GM19351 (cell line): ENCODE measurements around the gene TMEM212.

Source experiments
- ATAC-seq: cut with Tn5 transposase; IDR thresholded peaks from one replicate; pipeline ENCODE4 v1.9.1; 2021; ENCODE audit warnings: mild to moderate bottlenecking, moderate library complexity; ENCODE audit not compliant: unreplicated experiment

TMEM212 gene

GRCh38 chr3:171833789-171834460 is 9.2 kb upstream of the TMEM212 start:
- peak; percentile 85 for ATAC-seq

GRCh38 chr3:171834461-171834801 is 8.7 kb upstream of the TMEM212 start:
- ATAC-seq: no peak

DNA sequence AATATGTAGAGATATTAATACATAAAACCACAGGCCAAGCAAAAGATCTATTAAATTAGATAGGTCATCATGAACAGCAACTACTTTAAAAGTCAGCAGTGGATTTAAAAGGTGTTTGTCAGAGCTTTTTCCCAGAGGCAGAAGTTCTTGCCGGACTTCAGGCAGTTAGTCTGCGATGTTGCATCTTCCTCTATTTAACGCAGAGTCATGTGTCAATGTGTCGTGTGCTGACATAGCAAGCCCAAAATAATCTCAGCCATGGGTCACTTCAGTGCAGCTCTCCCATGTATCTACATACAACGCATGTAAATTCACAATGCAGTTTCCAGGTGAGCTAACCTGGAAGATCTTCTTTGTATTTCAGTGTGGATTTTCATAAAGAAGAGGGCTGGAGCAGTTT is 8.0 kb upstream of the TMEM212 start:
- ATAC-seq: no peak

DNA sequence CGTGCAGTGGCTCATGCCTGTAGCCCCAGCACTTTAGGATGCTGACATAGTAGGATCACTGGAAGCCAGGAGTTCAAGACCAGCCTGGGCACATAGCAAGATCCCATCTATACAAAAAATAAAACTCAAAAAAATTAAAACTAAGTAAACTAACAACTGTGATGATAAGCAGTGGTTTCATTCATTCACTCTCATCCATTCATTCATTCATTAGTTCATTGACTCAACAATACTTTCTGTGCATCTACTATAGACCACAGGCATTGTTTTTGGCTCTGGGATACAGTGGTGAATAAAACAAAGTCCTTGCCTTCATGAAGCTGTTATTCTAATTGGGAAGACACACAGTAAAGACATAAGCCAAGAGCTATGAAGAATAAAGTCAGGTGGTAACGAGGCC is 7.5 kb upstream of the TMEM212 start:
- no peak for ATAC-seq

- ATAC-seq: no peak
Observed at GRCh38 chr3:171836855-171837254, 6.3 kb upstream of the TMEM212 start.

DNA sequence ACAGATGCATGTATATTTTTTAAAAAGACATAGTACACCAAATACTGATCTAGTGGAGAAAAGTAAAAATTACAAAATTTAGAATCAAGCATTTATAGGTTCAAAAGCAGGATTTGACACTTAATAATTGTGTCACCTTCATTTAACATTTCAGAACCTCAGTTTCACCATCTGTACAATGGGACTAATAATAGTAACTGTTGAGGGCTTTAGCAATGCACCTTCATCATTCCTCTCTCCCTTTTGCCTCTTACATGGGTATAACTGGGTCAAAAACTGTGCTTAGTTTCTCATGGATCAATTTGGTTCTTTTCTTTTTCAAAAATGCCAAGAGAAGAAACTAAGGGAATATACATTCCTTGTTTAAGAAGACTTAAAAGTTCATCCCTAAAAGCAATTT is 5.5 kb upstream of the TMEM212 start:
- no peak for ATAC-seq

GRCh38 chr3:171838218-171838720 is 4.9 kb upstream of the TMEM212 start:
- no peak for ATAC-seq

- no peak for ATAC-seq
Observed at GRCh38 chr3:171839270-171839669, 3.9 kb upstream of the TMEM212 start.

DNA sequence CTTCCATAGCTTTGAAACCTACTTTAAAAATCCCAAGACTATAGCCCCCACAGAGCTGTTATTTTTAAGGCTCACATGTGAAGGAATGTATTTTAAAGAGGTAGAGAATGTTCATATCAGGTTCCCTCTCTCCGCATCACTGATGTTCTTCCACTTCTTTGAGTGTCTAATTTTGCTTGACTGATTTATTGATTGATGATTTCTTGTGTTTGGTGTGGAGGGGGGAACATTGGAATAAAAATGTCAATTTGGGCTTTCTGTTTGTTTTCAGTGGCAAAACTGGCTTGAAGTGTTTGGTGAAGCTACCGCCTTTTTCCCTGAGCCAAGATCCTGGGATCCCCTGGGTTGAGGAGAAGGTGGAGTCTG is 2.7 kb upstream of the TMEM212 start:
- ATAC-seq: no peak

DNA sequence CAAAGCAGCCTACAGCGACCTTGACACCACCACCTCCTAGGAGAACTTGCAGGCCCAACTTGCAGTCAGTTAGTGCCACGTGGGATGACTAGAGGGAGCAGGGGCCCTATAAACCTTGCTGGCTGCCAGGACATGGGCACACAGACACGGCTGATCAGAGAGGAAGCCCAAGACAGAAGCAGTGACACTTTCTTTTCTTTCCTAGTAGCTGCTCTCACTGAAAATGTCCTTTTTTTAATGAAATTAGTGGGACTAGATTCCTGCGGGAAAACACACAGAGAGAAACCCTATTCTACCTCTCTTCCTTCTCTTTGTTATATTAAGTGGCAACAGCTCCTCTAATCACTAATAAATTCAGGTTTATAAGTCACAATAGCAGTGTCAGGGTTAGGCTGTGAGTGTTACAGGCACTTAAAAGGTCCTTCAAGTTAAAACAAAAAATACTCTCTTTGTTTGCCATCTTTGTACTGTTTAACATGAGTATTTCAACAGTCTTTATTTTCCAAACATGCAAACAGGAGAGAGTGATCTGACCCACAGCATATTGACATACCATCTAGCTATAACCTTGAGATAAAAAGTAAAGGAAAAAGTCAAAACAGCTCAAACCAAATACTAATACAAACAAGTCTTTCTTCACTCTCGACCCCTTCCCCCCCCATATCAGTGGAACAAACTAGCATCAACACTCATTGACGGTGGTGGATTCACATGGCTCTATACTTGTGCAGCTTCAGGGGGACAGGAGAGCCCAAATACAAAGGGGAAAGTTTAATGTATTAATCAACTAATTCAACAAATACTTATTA is 2.1 kb upstream of the TMEM212 start:
- no peak for ATAC-seq

DNA sequence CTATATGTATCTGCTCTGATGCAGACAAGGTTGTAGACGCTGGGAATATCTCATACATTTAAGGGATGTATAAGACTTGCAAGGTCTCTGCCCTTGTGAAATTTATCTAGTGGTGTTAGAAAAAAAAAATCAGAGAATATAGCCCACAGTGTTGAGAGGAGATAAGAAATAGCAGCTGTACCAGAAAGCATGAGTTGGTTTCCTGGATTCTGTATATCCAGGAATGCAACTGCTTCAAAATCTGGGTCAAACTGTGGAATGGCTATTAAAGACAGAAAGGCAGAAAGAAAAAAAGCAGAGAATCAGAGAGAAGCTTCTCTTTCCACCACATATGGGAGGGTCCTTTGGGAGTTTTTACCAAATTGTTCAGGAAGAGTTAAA is 1.5 kb upstream of the TMEM212 start:
- ATAC-seq: no peak

DNA sequence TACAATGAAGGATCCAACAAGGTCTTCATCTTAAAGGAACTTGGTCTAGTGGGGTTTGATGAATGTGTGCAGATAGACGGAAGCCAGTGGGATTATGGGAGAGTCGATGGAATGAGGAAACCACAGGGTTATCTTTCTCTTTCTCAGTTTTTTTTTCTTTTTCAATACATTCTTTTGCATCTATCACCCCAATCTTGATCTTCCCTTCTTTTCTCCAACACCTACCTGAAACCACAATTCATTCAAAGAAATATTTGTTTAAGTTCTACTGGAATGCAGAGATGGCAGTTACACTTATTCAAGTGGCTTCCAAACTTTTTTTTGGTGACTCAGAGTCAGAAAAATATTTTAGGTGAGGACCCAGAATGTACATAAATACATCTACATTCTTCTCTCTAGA is 1.7 kb downstream of the TMEM212 start:
- ATAC-seq: no peak

DNA sequence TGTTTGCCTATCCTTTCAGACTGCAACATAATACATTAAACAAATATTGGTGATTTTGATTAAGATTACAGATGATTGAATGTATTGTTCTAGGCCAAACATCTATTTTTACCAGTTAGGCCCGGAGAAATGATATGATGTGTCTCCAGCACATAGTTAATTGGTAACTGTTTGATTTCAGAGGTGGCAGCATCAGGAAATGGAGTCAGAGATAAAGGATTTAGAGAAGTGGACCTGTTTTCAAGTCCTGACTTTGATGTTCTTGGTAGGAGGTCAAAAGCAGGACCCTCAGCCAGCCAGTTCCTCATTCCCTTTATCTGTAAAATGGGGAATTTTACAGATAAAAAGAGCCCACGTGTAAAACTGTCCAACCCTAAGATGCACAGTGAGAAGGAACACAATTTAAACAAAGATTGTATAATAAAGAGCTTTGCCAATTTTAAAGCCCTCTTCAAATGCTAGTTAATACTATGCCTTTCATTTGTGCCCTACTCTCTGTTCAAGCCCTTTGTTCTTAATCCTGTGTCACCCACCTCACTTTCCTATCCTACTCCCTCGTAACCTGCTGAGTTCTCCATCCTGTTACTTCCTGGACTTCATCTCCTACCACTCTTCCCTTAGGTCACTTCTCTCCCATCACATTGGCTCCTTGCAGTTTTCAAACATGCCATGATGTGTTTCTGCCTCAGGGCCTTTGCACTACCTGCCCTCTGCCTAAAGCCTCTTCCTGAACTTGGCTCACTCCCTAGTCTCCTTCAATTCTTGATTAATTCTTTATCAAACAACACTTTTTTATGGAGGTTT is 2.5 kb downstream of the TMEM212 start:
- no peak for ATAC-seq

- peak; percentile 100 for ATAC-seq
Observed at GRCh38 chr3:171846597-171846996, 3.4 kb downstream of the TMEM212 start.

DNA sequence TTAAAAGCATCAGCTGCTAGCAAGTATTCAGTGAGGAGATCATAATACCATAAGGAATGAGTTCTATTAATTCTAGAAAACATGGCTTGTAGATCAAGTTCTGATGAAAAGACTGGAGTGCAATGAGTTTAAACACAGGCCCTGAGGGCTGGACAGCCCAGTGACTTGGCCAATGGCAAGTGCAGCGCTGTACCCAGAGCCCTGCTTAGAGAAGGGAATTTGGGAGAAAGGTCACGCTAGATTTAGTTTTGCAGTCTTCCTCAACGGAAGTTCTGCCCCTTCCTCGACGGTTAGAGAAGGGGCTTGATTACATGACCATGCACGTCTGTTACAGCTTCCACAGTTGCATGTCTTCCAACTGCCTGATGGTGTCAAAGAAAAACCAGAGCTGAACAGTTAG is 4.0 kb downstream of the TMEM212 start:
- no peak for ATAC-seq

DNA sequence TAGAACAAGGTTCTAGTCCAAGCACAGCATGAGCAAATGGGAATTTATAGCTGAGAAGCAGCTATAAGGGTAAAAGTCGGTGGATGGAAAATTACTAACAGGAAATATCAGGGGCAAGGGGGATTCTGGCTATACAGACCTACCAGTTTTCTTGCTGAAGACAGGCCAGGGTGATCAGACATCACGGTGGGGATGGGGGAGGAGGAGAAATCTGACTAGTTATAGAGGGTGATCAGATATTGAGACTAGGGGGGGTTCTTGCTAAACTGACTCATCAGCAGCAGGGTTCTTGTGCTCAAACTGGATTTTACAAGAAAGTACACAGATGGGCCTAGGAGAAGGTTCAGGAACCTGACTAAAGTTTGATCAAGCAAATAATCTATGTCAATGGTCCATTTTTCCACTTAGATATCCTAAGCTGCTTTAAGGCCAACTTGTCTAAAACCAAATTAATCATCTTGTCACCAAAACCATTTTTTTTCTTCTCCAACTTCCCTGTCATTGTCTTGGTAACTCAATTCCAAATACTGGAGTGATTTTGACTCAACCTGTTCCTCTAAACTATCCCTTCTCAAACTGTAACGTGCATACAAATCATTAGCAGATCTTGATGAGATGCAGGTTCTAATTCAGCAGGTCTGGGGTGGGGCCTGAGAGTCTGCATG is 4.6 kb downstream of the TMEM212 start:
- ATAC-seq: no peak

- ATAC-seq: no peak
Observed at GRCh38 chr3:171849617-171850319, 6.6 kb downstream of the TMEM212 start.

DNA sequence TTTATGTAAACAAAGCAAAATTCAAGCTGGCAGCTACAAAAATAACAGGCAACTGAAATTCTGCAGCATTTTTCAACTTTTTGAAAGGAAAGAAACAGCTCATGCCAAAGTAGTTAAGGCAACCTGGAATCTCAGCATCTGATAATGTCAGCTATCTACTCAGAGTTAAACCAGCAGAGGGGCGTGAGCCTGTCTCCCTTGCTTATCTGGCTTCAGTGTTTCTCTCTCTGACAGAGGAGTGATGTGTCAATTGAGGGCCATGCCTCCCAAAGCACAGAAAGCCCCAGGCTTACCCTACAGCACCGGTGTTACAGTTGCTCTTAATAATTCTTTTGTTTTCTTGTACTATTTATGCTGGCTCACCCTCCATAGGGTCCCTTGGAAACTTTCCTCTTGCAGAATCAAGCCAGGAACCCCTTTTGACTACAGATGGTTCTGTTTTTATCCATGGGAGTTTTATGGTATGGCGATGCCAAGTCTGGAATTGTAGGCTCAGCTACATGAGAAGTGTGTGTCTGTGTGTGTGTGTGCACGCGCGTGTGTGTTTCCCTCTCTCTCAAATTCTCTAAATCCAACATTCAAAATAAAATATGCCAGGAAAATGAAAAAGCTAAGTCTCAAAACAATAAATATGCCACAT is 7.3 kb downstream of the TMEM212 start:
- ATAC-seq: no peak

GRCh38 chr3:171850960-171851659 is 8.0 kb downstream of the TMEM212 start:
- ATAC-seq: no peak

DNA sequence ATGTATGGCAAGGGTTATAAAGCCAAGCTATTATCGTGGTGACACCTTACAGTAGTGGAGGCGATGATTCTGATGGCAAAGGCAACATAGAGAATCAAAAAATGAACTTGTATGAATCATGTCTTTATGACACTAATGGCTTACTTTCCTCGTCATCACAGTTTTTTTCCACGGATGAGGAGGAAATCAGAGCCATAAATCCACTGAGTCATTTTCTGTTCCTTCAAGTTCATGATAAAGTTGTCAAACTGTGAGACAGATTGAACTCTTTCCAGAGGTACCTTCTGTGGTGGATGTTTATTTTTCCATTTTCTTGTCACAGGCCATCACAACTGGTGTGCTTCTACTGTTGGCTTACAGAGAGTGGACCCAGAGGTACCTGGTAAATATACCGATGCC is 8.5 kb downstream of the TMEM212 start:
- no peak for ATAC-seq
